Mesenchymal stem cell (in vitro differentiated cells and primary cell): ENCODE measurements around the gene EEF1A2.

Experiments
- DNase-seq: peaks from one replicate; pipeline ENCODE4 v3.0.0-alpha.2; 2013
- H2AFZ ChIP-seq: one replicate; pipeline ENCODE4 v1.6.1; 2013; ENCODE audit warnings: low read depth, mild to moderate bottlenecking, control low read depth, inconsistent platforms, low read length, moderate library complexity
- H2AK5ac ChIP-seq: 2 replicates; pipeline ENCODE4 v1.6.1; 2013; ENCODE audit warnings: low read length, moderate library complexity, mild to moderate bottlenecking, inconsistent platforms; ENCODE audit not compliant: severe bottlenecking
- H2BK120ac ChIP-seq: one replicate; pipeline ENCODE4 v1.6.1; 2013; ENCODE audit warnings: low read depth, mild to moderate bottlenecking, inconsistent platforms, low read length, moderate library complexity
- H2BK12ac ChIP-seq, 2 experiments: one replicate each; pipeline ENCODE4 v1.6.1; 2013; ENCODE audit warnings: inconsistent platforms in 2 of 2, low read length in 2 of 2, mild to moderate bottlenecking in 2 of 2, moderate library complexity in 2 of 2, control low read depth in 1 of 2
- H2BK15ac ChIP-seq: one replicate; pipeline ENCODE4 v1.6.1; 2013; ENCODE audit warnings: mild to moderate bottlenecking, low read depth, inconsistent platforms; ENCODE audit not compliant: poor library complexity, severe bottlenecking
- H2BK5ac ChIP-seq: 2 replicates; pipeline ENCODE4 v1.6.1; 2013; ENCODE audit warnings: low read depth, mild to moderate bottlenecking, low read length, control low read depth, inconsistent platforms; ENCODE audit not compliant: poor library complexity, severe bottlenecking
- H3K14ac ChIP-seq, 2 experiments: one replicate each; pipeline ENCODE4 v1.6.1; 2013; ENCODE audit warnings: inconsistent platforms in 2 of 2, low read length in 2 of 2, control low read depth in 1 of 2, mild to moderate bottlenecking in 1 of 2, moderate library complexity in 1 of 2
- H3K18ac ChIP-seq, 2 experiments: one replicate each; pipeline ENCODE4 v1.6.1; 2013; ENCODE audit warnings: inconsistent platforms in 2 of 2, low read length in 2 of 2, control low read depth in 1 of 2, low read depth in 1 of 2, mild to moderate bottlenecking in 1 of 2
- H3K23ac ChIP-seq, 2 experiments: one replicate each; pipeline ENCODE4 v1.6.1; 2013; ENCODE audit warnings: inconsistent platforms in 2 of 2, low read length in 2 of 2, mild to moderate bottlenecking in 2 of 2, moderate library complexity in 2 of 2, control low read depth in 1 of 2
- H3K27ac ChIP-seq: 2 replicates; pipeline ENCODE4 v1.5.1; 2013; ENCODE audit warnings: mild to moderate bottlenecking, moderate library complexity, low read length, control low read depth, inconsistent platforms; ENCODE audit not compliant: poor library complexity, severe bottlenecking
- H3K27me3 ChIP-seq, 2 experiments: 2 replicates each; pipeline versions ENCODE4 v1.6.1 to v1.7.0; 2013; ENCODE audit warnings: low read length in 2 of 2, mild to moderate bottlenecking in 2 of 2, moderate library complexity in 2 of 2, control low read depth in 1 of 2, inconsistent platforms in 1 of 2; ENCODE audit not compliant: control insufficient read depth in 1 of 2, insufficient read depth in 1 of 2
- H3K36me3 ChIP-seq, 2 experiments: 2 replicates each; pipeline versions ENCODE4 v1.6.1 to v1.7.0; 2013; ENCODE audit warnings: low read length in 2 of 2, control low read depth in 1 of 2, inconsistent platforms in 1 of 2, low read depth in 1 of 2, mild to moderate bottlenecking in 1 of 2; ENCODE audit not compliant: insufficient read depth in 2 of 2, control insufficient read depth in 1 of 2
- H3K4ac ChIP-seq, 2 experiments: one replicate each; pipeline ENCODE4 v1.6.1; 2013; ENCODE audit warnings: inconsistent platforms in 2 of 2, low read length in 2 of 2, mild to moderate bottlenecking in 2 of 2, moderate library complexity in 2 of 2, control low read depth in 1 of 2, low read depth in 1 of 2
- H3K4me1 ChIP-seq: 2 replicates; pipeline ENCODE4 v1.6.1; 2013; ENCODE audit warnings: low read depth, low read length, control low read depth; ENCODE audit not compliant: control insufficient read depth, insufficient read depth
- H3K4me2 ChIP-seq: 2 replicates; pipeline ENCODE4 v1.6.1; 2013; ENCODE audit warnings: low read length, mild to moderate bottlenecking, inconsistent platforms; ENCODE audit not compliant: poor library complexity, severe bottlenecking
- H3K4me3 ChIP-seq, 2 experiments: 2 replicates each; pipeline versions ENCODE4 v1.5.1 to v1.7.0; 2013; ENCODE audit warnings: low read length in 2 of 2, mild to moderate bottlenecking in 2 of 2, control low read depth in 1 of 2, low read depth in 1 of 2; ENCODE audit not compliant: insufficient read depth in 1 of 2
- H3K79me1 ChIP-seq: replicated peaks from 2 replicates; pipeline ENCODE4 v1.6.1; 2013; ENCODE audit warnings: mild to moderate bottlenecking, control low read depth, low read length, inconsistent platforms; ENCODE audit not compliant: poor library complexity, severe bottlenecking
- H3K9ac ChIP-seq: 2 replicates; pipeline ENCODE4 v1.7.0; 2013; ENCODE audit warnings: mild to moderate bottlenecking, low read length, moderate library complexity
- H3K9me3 ChIP-seq: 2 replicates; pipeline ENCODE4 v1.7.0; 2013; ENCODE audit warnings: mild to moderate bottlenecking, low read length; ENCODE audit not compliant: control insufficient read depth
- H4K8ac ChIP-seq: one replicate; pipeline ENCODE4 v1.6.1; 2013; ENCODE audit warnings: inconsistent platforms, mild to moderate bottlenecking, low read length, moderate library complexity
- H4K91ac ChIP-seq: one replicate; pipeline ENCODE4 v1.6.1; 2013; ENCODE audit warnings: mild to moderate bottlenecking, low read length, inconsistent platforms
- WGBS: methylation state at CpG from one replicate; pipeline ENCODE4 v1.1.7; 2013; ENCODE audit warnings: mixed read lengths; 5-methylcytosine and 5-hydroxymethylcytosine counted together

Gene EEF1A2

DNA sequence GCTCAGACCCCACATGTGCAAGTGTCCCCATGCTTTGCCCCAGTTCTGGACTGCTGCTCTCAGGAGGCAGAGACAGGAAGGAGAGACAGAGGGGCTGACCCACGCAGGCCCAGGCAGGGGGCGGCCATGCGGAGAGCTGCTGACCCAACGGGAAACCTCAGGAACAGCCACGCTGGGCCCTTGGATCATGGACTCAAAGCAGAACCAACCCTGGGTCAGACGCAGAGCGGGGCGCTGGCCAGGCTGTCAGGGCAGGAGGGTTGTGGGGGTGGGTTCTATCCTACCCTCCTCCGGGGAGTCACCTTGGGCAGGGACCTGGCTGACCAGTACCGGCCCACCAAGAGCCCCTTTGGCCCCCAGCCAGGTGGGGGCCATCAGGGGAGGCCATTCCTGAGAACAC lies 28.5 kb downstream of the EEF1A2 start:
- Histone ChIP-seq H3K4me3 (no peak overlapping the region), H2BK15ac (no peak overlapping the region), H3K9ac (no peak overlapping the region), H3K79me1 (no peaks in the 10 kb centered on the region), H3K18ac (no peak overlapping the region), H3K4me2 (no peak overlapping the region), H4K8ac (no peak overlapping the region), H3K36me3 (no peaks in the 10 kb centered on the region), H2BK120ac (no peak overlapping the region), H2BK12ac (no peak overlapping the region), H2AFZ (no peak overlapping the region), H3K27me3 (peaks cover 75 to 85% of the 10 kb centered on the region in 2 experiments), H3K27ac (no peak overlapping the region), H4K91ac (no peak overlapping the region), H2AK5ac (no peak overlapping the region), H3K4me1 (peaks cover 10% of the 10 kb centered on the region), H3K23ac (no peak overlapping the region), H3K14ac (no peak overlapping the region), H3K9me3 (no peaks in the 10 kb centered on the region), H3K4ac (no peak overlapping the region), H2BK5ac (no peak overlapping the region)
- DNase-seq, result no peak
- WGBS, result 81% methylated on average over 10 of the region's 10 CpGs

- Histone ChIP-seq H3K9me3 (no peaks in the 10 kb centered on the region), H3K9ac (no peak overlapping the region), H2AK5ac (no peak overlapping the region), H3K4me1 (peaks cover 10% of the 10 kb centered on the region), H3K36me3 (no peaks in the 10 kb centered on the region), H3K4me2 (no peak overlapping the region), H2BK120ac (no peak overlapping the region), H3K14ac (no peak overlapping the region), H3K23ac (no peak overlapping the region), H3K18ac (no peak overlapping the region), H3K27me3 (peaks cover 75 to 85% of the 10 kb centered on the region in 2 experiments), H2BK15ac (no peak overlapping the region), H3K4me3 (no peak overlapping the region), H3K79me1 (no peaks in the 10 kb centered on the region), H2BK12ac (no peak overlapping the region), H4K91ac (no peak overlapping the region), H4K8ac (no peak overlapping the region), H2BK5ac (no peak overlapping the region), H3K27ac (no peak overlapping the region), H2AFZ (no peak overlapping the region), H3K4ac (no peak overlapping the region)
- no peak for DNase-seq
- 81% methylated on average over 13 of the region's 13 CpGs for WGBS
These were observed 29.2 kb downstream of the EEF1A2 start for GRCh38 chr20:63469713-63470101.

- no peak overlapping the region for H2BK15ac ChIP-seq
- no peak overlapping the region for H4K91ac ChIP-seq
These were observed 29.7 kb downstream of the EEF1A2 start for GRCh38 chr20:63469019-63469712.

DNA sequence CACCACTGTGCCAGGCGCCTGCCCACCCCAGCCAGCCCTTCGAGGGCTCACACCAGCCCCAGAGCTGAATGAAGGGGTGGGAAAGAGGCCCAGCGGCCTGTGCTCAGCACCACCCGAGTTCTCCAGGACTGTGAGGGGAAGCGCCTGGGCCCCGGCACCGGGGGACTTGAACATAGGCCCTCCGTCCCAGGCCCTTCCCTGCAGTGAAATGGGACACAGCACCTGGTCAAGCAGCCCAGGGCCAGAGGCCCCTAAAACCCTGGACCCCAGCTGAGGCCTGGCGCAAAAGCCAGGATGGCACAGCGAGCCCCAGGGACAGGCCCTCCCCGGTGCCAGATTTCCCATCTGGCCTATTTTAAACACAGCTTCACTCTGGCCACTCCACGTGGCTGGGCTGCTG lies 30.5 kb downstream of the EEF1A2 start:
- WGBS, result 82% methylated on average over 12 of the region's 12 CpGs
- Histone ChIP-seq H3K9ac (no peak overlapping the region), H2BK120ac (no peak overlapping the region)

More at GRCh38 chr20:63469019-63469712, 29.7 kb downstream of the EEF1A2 start:
- Histone ChIP-seq H3K27ac (no peak overlapping the region), H3K4me1 (peaks cover 10% of the 10 kb centered on the region), H2AK5ac (no peak overlapping the region), H3K9me3 (no peaks in the 10 kb centered on the region), H3K23ac (no peak overlapping the region), H2AFZ (no peak overlapping the region), H3K18ac (no peak overlapping the region), H2BK120ac (no peak overlapping the region), H2BK12ac (no peak overlapping the region), H3K27me3 (peaks cover 75 to 84% of the 10 kb centered on the region in 2 experiments), H3K36me3 (no peaks in the 10 kb centered on the region), H3K9ac (no peak overlapping the region), H3K4ac (no peak overlapping the region), H3K79me1 (no peaks in the 10 kb centered on the region), H4K8ac (no peak overlapping the region), H3K4me2 (no peak overlapping the region), H3K4me3 (no peak overlapping the region), H3K14ac (no peak overlapping the region), H2BK5ac (no peak overlapping the region)
- 80% methylated on average over 22 of the region's 22 CpGs for WGBS
- no peak for DNase-seq

More for the DNA sequence above, 30.5 kb downstream of the EEF1A2 start:
- no peak for DNase-seq
- H3K4me3 ChIP-seq, result no peak overlapping the region
- H4K8ac ChIP-seq, result no peak overlapping the region
- no peak overlapping the region for H3K14ac ChIP-seq
- peaks cover 75 to 84% of the 10 kb centered on the region in 2 experiments for H3K27me3 ChIP-seq
- H3K79me1 ChIP-seq, result no peaks in the 10 kb centered on the region
- no peak overlapping the region for H3K23ac ChIP-seq
- H3K27ac ChIP-seq, result no peak overlapping the region
- H3K4ac ChIP-seq, result no peak overlapping the region
- H4K91ac ChIP-seq, result no peak overlapping the region
- no peak overlapping the region for H2BK5ac ChIP-seq
- no peak overlapping the region for H3K18ac ChIP-seq
- H3K4me2 ChIP-seq, result no peak overlapping the region
- no peaks in the 10 kb centered on the region for H3K9me3 ChIP-seq
- H3K36me3 ChIP-seq, result no peaks in the 10 kb centered on the region
- H3K4me1 ChIP-seq, result peaks cover 10% of the 10 kb centered on the region
- H2AK5ac ChIP-seq, result no peak overlapping the region
- H2AFZ ChIP-seq, result no peak overlapping the region
- no peak overlapping the region for H2BK12ac ChIP-seq
- H2BK15ac ChIP-seq, result no peak overlapping the region
